AG10803 (cell line): ENCODE measurements around the gene APOBEC3G.
"Not testable (repeated sequence)": the region's sequence is repeated elsewhere in the genome, so short reads cannot be mapped to it uniquely, and the experiment has no call there.

Source experiments
- DNase-seq: peaks from one replicate; pipeline ENCODE4 v3.0.0; 2010; ENCODE audit warnings: low read depth
- H3K4me3 ChIP-seq: 2 replicates; pipeline ENCODE4 v1.5.1; 2011; ENCODE audit warnings: mild to moderate bottlenecking, low read length, control low read depth
- TF ChIP-seq, protein P1 (sequence below): conservative IDR thresholded peaks from 2 replicates; pipeline ENCODE4 v1.5.1; 2011; ENCODE audit warnings: mild to moderate bottlenecking, low read length, control low read depth, inconsistent platforms

The APOBEC3G gene

DNA sequence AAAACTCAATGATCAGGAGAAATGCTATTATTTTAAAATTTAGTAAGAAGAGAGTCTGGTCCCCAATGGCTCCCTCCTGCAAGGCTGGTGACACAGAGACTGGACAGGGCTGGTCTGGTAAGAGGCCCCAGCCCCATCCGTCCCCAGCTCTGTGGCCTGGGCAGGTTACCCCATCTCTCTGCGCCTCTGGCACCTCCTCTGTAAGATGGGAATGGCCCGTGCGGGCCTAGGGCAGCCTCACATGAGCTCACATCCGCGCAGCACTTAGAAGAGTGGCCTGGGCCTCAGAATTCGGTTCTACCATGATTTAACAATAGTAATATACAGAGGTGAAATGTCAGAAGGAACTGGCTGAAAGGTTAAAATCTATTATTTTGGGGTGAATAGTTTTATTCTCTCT lies 35.2 kb upstream of the APOBEC3G start:
- no peak for DNase-seq
- H3K4me3 ChIP-seq, result no peak overlapping the region
- TF ChIP-seq, protein P1, sequence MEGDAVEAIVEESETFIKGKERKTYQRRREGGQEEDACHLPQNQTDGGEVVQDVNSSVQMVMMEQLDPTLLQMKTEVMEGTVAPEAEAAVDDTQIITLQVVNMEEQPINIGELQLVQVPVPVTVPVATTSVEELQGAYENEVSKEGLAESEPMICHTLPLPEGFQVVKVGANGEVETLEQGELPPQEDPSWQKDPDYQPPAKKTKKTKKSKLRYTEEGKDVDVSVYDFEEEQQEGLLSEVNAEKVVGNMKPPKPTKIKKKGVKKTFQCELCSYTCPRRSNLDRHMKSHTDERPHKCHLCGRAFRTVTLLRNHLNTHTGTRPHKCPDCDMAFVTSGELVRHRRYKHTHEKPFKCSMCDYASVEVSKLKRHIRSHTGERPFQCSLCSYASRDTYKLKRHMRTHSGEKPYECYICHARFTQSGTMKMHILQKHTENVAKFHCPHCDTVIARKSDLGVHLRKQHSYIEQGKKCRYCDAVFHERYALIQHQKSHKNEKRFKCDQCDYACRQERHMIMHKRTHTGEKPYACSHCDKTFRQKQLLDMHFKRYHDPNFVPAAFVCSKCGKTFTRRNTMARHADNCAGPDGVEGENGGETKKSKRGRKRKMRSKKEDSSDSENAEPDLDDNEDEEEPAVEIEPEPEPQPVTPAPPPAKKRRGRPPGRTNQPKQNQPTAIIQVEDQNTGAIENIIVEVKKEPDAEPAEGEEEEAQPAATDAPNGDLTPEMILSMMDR, result no peak

DNA sequence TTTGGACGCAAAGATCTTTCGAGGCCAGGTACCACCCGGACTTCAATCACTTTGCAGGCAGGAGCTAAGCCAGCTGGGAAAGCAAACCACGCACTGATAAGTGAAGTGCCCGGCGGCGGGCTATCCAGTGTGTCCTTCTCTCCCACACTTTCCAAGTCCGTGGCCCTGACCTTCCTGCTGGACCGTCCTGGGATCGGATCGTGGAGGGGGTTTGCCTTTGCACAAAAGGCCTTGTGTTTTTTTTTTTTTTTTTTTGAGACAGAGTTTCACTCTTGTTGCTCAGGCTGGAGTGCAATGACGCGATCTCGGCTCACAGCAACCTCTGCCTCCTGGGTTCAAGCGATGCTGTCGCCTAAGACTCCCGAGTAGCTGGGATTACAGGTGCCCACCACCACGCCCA lies 34.0 kb upstream of the APOBEC3G start:
- H3K4me3 ChIP-seq, DNase-seq: not testable (repeated sequence)

DNA sequence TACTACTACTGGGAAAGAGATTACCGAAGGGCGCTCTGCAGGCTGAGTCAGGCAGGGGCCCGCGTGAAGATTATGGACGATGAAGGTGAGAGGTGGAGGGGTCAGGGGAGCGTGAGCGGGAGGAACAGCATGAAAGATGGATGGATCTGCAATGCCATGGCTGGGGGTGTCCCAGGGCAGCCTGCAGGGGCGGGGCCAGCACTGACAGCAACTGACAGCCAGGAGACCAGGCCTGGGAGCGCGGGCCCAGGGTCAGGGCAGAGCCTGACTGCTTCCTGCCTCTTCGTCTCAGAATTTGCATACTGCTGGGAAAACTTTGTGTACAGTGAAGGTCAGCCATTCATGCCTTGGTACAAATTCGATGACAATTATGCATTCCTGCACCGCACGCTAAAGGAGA lies 31.9 kb upstream of the APOBEC3G start:
- not testable (repeated sequence) for H3K4me3 ChIP-seq, DNase-seq

DNA sequence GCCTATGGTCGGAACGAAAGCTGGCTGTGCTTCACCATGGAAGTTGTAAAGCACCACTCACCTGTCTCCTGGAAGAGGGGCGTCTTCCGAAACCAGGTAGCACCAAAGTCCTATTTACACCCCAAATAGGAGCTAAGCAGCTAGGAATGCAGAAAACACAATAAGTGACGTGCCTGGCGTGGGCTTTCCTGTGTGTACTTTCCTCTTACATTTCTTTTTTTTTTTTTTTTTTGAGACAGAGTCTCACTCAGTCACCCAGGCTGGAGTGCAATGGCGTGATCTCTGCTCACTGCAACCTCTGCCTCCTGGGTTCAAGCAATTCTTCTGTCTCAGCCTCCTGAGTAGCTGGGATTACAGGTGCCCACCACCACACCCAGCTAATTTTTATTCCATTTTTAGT lies 27.6 kb upstream of the APOBEC3G start:
- H3K4me3 ChIP-seq, DNase-seq: not testable (repeated sequence)

DNA sequence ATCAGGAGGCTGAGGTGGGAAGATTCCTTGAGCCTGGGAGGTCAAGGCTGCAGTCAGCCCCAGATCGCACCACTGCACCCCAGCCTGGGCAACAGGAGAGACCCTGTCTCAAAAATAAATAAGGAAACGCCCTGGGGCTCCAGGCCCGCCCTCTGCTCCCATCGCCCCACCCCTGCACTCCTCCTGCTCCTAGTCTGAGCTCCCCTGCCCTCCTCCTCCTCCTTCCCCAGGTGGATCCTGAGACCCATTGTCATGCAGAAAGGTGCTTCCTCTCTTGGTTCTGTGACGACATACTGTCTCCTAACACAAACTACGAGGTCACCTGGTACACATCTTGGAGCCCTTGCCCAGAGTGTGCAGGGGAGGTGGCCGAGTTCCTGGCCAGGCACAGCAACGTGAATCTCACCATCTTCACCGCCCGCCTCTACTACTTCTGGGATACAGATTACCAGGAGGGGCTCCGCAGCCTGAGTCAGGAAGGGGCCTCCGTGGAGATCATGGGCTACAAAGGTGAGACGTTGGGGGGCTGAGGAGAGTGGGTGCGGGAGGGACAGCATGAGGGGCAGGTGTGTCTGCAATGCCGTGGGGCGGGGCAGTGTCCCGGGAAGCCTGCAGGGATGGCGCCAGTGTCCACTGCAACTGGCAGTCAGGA lies 25.1 kb upstream of the APOBEC3G start:
- not testable (repeated sequence) for H3K4me3 ChIP-seq, DNase-seq

- DNase-seq, result no peak
- TF ChIP-seq, protein P1, result no peak
These were observed 21.4 kb upstream of the APOBEC3G start for GRCh38 chr22:39055658-39056057.

DNA sequence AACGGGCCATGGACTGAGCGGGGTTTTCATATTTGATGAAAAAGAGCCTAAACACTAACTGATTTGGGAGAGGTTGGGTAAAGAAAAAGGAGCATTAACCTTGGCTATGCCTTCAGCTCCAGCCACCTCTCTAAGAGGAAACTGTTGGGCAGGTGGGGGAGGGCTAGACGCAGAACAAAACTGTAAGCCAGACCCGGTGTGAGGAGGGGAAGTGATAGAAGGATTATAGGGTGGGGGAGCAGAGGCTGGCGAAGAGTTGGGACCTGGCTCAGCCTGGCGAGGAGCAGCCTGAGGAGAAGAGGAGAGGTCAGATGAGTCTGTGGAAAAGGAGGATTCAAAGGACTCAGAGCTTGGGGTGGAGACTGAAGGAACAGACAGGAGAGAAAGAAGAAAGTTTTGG lies 15.8 kb upstream of the APOBEC3G start:
- DNase-seq, H3K4me3 ChIP-seq: not testable (repeated sequence)

More at GRCh38 chr22:39055658-39056057, 21.4 kb upstream of the APOBEC3G start:
- no peak overlapping the region for H3K4me3 ChIP-seq

GRCh38 chr22:39061951-39062350 lies 15.1 kb upstream of the APOBEC3G start:
- DNase-seq, result not testable (repeated sequence)

GRCh38 chr22:39063904-39064303 lies 13.2 kb upstream of the APOBEC3G start:
- DNase-seq, result not testable (repeated sequence)

More at GRCh38 chr22:39061951-39062350, 15.1 kb upstream of the APOBEC3G start:
- H3K4me3 ChIP-seq, result not testable (repeated sequence)

GRCh38 chr22:39066442-39067276 lies 10.4 kb upstream of the APOBEC3G start:
- H3K4me3 ChIP-seq, DNase-seq: not testable (repeated sequence)

More at GRCh38 chr22:39063904-39064303, 13.2 kb upstream of the APOBEC3G start:
- not testable (repeated sequence) for H3K4me3 ChIP-seq

GRCh38 chr22:39068033-39068785 lies 8.9 kb upstream of the APOBEC3G start:
- DNase-seq, result no peak
- TF ChIP-seq, protein P1, result no peak
- no peak overlapping the region for H3K4me3 ChIP-seq
